Measurements from ENCODE around the gene RNASE4.
A peak's percentile ranks its signal among the peaks of the same experiment; 100 is the strongest.
"Not testable (repeated sequence)": the region's sequence is repeated elsewhere in the genome, so short reads cannot be mapped to it uniquely, and the experiment has no call there.

The RNASE4 gene

GRCh38 chr14:20683891-20684661 is at the start of gene RNASE4:
TSS of gene RNASE4 (plus strand) at chr14:20684560. CDS start at chr14:20699372, 14,812 bp downstream.
- peak; percentile 81 for DNase-seq

- DNase-seq = no peak
These were observed 42.8 kb upstream of the RNASE4 start, which contains the start of gene OR6S1 for GRCh38 chr14:20641591-20641990. TSS of gene OR6S1 (minus strand) at chr14:20641691. CDS start at chr14:20641691, 0 bp downstream.

- DNase-seq = no peak
These were observed 42.2 kb upstream of the RNASE4 start for GRCh38 chr14:20642182-20642581.

GRCh38 chr14:20642755-20643154 is 41.6 kb upstream of the RNASE4 start:
- DNase-seq = not testable (repeated sequence)

GRCh38 chr14:20644520-20644919 is 39.8 kb upstream of the RNASE4 start:
- DNase-seq = no peak

- DNase-seq = no peak
These were observed 38.9 kb upstream of the RNASE4 start for GRCh38 chr14:20645481-20645880.

GRCh38 chr14:20652996-20653975 is 31.1 kb upstream of the RNASE4 start:
- no peak for DNase-seq

- no peak for DNase-seq
These were observed 28.5 kb upstream of the RNASE4 start for GRCh38 chr14:20655851-20656250.

- DNase-seq = no peak
These were observed 28.1 kb upstream of the RNASE4 start for GRCh38 chr14:20656274-20656673.

GRCh38 chr14:20657216-20658211 is 26.8 kb upstream of the RNASE4 start:
- no peak for DNase-seq

- no peak for DNase-seq
These were observed 26.1 kb upstream of the RNASE4 start for GRCh38 chr14:20658246-20658645.

GRCh38 chr14:20659336-20659735 is 25.0 kb upstream of the RNASE4 start:
- no peak for DNase-seq

- DNase-seq = no peak
These were observed 24.5 kb upstream of the RNASE4 start for GRCh38 chr14:20659813-20660395.

- DNase-seq = no peak
These were observed 23.2 kb upstream of the RNASE4 start for GRCh38 chr14:20661197-20661596.

GRCh38 chr14:20662968-20663732 is 21.2 kb upstream of the RNASE4 start:
- peak; percentile 69 for DNase-seq

- DNase-seq = not testable (repeated sequence)
These were observed 17.9 kb upstream of the RNASE4 start for GRCh38 chr14:20666400-20666961.

GRCh38 chr14:20667957-20668356 is 16.4 kb upstream of the RNASE4 start:
- DNase-seq = peak; percentile 40

GRCh38 chr14:20668969-20669368 is 15.4 kb upstream of the RNASE4 start:
- DNase-seq = no peak

GRCh38 chr14:20671597-20672283 is 12.6 kb upstream of the RNASE4 start:
- no peak for DNase-seq

GRCh38 chr14:20675669-20676068 is 8.7 kb upstream of the RNASE4 start:
- no peak for DNase-seq
